Measurements from ENCODE around the gene RCC1.

DNA sequence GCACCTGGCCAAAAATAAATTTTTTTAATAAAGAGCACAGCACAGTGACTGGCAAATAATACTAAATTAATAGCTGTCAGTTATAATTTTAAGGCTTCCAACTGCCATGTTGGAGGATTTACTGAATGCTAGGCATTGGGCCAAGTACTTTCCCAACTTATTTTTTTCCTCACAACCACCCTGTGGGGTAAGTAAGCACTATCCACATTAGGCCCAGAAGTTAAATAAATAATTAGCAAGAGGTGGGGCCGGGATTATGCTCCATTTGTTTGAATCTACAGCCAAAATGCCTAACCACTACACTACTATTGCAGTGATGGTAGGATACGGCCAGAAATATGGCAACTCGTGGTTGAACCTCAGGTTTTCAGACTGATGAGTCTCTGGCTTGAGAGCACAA is 42.5 kb downstream of the RCC1 start:
- no peak for TF ChIP-seq CTCF (conservative IDR thresholded peaks at IDR 0.05; ENCODE audit: low read depth, low read length)
- TF ChIP-seq EZH2 (IDR thresholded peaks at IDR 0.05; ENCODE audit: low read length, unreplicated experiment): no peak
- no peak for TF ChIP-seq EZH2phosphoT487 (IDR thresholded peaks at IDR 0.05; ENCODE audit: borderline replicate concordance, low read length)
